HG02870 (cell line): ENCODE data around the gene RNASE4.
A peak's percentile ranks its signal among the peaks of the same experiment; 100 is the strongest.
"Not testable (repeated sequence)": the region's sequence is repeated elsewhere in the genome, so short reads cannot be mapped to it uniquely, and the experiment has no call there.

ENCODE experiments used
- ATAC-seq: cut with Tn5 transposase; IDR thresholded peaks from one replicate; pipeline ENCODE4 v1.9.1; 2021; ENCODE audit warnings: mild to moderate bottlenecking, moderate library complexity; ENCODE audit not compliant: unreplicated experiment

The RNASE4 gene

DNA sequence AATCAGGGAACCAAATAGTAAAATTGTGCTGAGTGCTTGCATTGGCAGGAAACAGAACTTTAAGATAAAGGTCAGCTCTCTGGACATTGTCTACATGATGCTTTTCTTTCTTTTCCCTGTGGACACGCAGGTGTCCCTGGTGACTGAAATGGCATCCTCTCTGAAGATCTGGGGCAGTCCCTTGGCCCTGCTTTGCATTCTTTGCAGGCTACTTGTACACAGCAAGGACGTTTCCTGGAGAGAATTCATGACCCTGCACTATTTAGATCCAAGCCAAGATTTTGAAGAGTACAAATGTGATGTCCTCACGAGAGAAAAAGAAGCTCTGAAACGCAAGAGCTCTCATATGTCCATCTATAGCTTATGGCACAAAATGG is 50.1 kb downstream of the RNASE4 start:
- ATAC-seq: peak; percentile 67

- not testable (repeated sequence) for ATAC-seq
Measured at GRCh38 chr14:20738292-20738691, 53.9 kb downstream of the RNASE4 start.

GRCh38 chr14:20742132-20742531 is 57.8 kb downstream of the RNASE4 start:
- no peak for ATAC-seq

DNA sequence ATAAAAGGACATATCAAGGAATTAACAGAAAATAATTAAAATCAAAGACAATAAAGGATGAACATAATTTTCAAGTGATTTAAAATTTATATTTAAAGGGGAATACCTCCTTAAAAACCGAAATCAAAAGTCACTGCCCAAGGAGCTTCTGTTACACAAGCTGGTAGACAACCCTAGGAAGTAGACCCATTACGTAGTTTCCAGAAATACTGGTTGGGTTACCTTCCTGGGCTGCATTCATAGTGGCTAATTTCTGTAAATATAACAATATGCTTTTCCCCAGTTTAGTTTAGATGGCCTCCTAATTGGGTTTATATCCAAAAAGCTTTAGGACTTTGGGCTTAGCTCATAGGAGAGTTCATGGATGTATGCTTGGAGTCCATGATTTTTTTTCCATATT is 59.2 kb downstream of the RNASE4 start:
- ATAC-seq: no peak

DNA sequence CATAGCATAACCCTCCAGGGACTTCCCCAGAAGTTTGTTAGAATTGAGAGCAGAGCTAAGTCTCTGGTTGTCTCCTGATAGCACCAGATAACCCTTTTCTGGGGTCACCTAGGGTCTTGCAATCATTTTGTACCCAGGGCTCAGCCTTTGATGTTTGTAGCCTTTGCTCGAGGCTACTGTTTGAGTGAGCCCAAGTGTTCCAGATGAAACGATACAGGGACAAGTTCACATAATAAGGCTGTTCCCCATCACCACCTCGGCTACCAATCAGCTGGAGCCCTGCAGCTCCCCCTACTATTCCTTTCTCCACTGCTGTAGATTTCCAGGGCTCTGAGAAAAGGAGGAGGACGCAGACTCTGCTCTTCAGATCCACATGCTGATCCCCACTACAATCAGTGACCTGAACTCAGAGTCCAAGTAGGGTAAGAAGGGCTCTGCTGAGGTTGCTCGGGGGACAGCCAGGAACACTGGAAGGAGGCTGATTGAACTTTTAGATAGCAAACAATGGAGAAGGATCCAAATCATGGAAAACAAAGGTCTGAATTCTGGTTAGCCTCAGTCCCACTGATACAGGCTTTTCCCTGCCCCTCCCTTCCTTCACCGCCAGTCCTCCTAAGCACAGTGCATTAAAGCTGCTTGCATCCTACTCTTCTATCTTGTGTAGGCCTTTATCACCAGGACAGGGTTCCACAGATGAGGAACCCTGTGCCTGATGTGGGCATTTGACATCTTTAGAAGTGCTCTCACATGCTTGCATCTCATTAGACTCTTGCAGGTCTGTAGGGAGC is 61.4 kb downstream of the RNASE4 start, which contains the start of gene EDDM3A:
Gene EDDM3A (plus strand): TSS at position 317 of the 788 bp plus-strand sequence. CDS start 1,694 bp downstream, outside the sequence.
- ATAC-seq: no peak

DNA sequence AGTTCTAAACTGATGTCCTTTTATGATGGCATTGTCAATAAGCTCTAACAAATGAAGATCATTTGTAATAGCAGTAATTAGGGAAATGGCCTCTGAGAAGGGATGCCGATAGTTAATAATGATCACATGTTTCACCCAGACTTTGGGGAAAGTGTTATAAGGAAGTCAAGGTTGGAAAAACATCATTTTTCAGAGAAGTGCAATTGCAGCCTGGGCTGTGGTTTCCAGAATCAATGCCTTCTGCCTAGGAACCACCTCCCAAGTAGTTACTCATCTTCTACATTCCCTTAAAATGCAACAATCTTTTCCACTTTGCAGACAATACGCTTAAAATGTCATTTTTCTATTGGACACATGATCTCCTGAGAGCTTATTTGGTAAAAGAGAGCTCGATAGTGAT is 62.2 kb downstream of the RNASE4 start:
- ATAC-seq: no peak

- ATAC-seq: no peak
Measured at GRCh38 chr14:20748439-20748838, 64.1 kb downstream of the RNASE4 start.

DNA sequence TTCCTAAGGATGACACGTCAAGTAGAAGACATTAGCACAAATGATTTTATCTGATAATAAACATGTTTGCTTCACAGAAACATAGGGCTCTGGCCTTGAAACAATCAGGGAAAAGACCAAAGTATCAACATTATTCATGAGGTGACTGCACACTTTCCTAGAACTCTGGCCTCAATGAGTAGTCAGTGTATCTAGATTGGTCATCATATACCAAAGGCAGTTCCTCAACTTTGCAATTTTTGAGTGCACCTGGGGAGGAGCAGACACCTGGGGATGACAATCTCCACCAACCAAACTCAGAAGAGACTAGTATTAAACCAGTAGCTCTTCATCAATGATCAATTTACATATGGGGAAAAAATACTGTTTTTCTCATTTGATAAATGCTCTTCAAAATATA is 65.8 kb downstream of the RNASE4 start:
- no peak for ATAC-seq
